Brain microvascular endothelial cell (primary cell): ENCODE data around the gene C9orf43.
"Not testable (repeated sequence)": the region's sequence is repeated elsewhere in the genome, so short reads cannot be mapped to it uniquely, and the experiment has no call there.

Source experiments
- DNase-seq: peaks from one replicate; pipeline ENCODE4 v3.0.0-alpha.2; 2020
- H3K27ac ChIP-seq: fragments of 250-450 bp; sonication (Bioruptor Pico); 2 replicates; pipeline ENCODE4 v1.5.1; 2020; ENCODE audit warnings: mild to moderate bottlenecking, moderate library complexity
- H3K27me3 ChIP-seq: fragments of 250-450 bp; sonication (Bioruptor Pico); replicated peaks from 2 replicates; pipeline ENCODE4 v1.5.1; 2020; ENCODE audit warnings: mild to moderate bottlenecking
- H3K36me3 ChIP-seq: fragments of 250-450 bp; sonication (Bioruptor Pico); replicated peaks from 2 replicates; pipeline ENCODE4 v1.5.1; 2020; ENCODE audit warnings: mild to moderate bottlenecking
- H3K4me3 ChIP-seq: 2 replicates; pipeline ENCODE4 v1.5.1; 2011; ENCODE audit warnings: low read depth, mild to moderate bottlenecking, control low read depth, low read length, moderate library complexity
- in situ Hi-C: cut with HindIII; loops from 2 replicates; pipeline ENCODE4 v1.10.0; 2017; ENCODE audit warnings: low sequenced_read_pairs, low pct_ligation_motif_present
- TF ChIP-seq, protein P1 (sequence below): IDR thresholded peaks from 2 replicates; pipeline ENCODE4 v1.5.1; 2011; ENCODE audit warnings: low read depth, mild to moderate bottlenecking, moderate library complexity, low read length, control low read depth, inconsistent platforms; ENCODE audit errors: missing control alignments

C9orf43 gene

GRCh38 chr9:113426701-113427100 is 16.2 kb downstream of the C9orf43 start:
- Histone ChIP-seq H3K36me3 (no peaks in the 10 kb centered on the region), H3K4me3 (no peak overlapping the region), H3K27me3 (no peaks in the 10 kb centered on the region), H3K27ac (no peak overlapping the region)
- in situ Hi-C loops, result no loop called here
- DNase-seq, result no peak
- TF ChIP-seq, protein P1, sequence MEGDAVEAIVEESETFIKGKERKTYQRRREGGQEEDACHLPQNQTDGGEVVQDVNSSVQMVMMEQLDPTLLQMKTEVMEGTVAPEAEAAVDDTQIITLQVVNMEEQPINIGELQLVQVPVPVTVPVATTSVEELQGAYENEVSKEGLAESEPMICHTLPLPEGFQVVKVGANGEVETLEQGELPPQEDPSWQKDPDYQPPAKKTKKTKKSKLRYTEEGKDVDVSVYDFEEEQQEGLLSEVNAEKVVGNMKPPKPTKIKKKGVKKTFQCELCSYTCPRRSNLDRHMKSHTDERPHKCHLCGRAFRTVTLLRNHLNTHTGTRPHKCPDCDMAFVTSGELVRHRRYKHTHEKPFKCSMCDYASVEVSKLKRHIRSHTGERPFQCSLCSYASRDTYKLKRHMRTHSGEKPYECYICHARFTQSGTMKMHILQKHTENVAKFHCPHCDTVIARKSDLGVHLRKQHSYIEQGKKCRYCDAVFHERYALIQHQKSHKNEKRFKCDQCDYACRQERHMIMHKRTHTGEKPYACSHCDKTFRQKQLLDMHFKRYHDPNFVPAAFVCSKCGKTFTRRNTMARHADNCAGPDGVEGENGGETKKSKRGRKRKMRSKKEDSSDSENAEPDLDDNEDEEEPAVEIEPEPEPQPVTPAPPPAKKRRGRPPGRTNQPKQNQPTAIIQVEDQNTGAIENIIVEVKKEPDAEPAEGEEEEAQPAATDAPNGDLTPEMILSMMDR, result no peak

- H3K4me3 ChIP-seq, result no peak overlapping the region
- DNase-seq, result no peak
- in situ Hi-C loops, result no loop called here
- H3K27me3 ChIP-seq, result no peaks in the 10 kb centered on the region
- no peaks in the 10 kb centered on the region for H3K36me3 ChIP-seq
- no peak overlapping the region for H3K27ac ChIP-seq
- TF ChIP-seq, protein P1, result no peak
These were observed 17.1 kb downstream of the C9orf43 start for GRCh38 chr9:113427629-113428028.

DNA sequence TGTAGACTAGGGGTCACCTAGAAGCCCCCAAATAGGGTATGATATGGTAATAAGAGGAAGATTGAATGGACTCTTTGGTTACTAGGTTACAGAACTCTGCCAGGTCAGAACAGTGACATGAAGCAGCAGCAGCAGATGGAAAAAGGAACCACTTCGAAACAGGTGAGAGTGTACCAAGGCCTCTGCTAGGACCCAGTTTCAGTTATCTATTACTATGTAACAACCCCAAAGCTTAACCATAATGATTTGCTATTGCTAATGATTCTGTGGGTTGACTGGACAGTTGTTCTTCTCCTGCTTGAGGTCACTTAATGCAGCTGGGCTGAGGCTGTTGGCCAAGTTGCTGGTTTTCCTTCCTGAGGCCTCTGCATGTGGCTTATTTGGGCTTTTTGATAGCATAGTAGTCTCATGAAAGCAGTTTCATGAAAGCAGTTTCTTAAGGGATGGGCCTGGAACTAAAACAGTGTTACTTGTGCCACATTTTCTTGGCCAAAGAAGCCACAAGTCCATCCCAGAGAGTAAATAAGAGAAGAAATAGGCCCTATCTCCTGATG is 17.6 kb downstream of the C9orf43 start:
- H3K4me3 ChIP-seq, result no peak overlapping the region
- H3K27me3 ChIP-seq, result no peaks in the 10 kb centered on the region
- no peak for DNase-seq
- no peak overlapping the region for H3K27ac ChIP-seq
- TF ChIP-seq, protein P1, result no peak
- in situ Hi-C loops, result no loop called here
- no peaks in the 10 kb centered on the region for H3K36me3 ChIP-seq

- no peaks in the 10 kb centered on the region for H3K27me3 ChIP-seq
- TF ChIP-seq, protein P1, result no peak
- in situ Hi-C loops, result no loop called here
- no peaks in the 10 kb centered on the region for H3K36me3 ChIP-seq
- no peak overlapping the region for H3K27ac ChIP-seq
- no peak for DNase-seq
- no peak overlapping the region for H3K4me3 ChIP-seq
These were observed 20.6 kb downstream of the C9orf43 start for GRCh38 chr9:113431191-113431590.

GRCh38 chr9:113436728-113437515 is 26.4 kb downstream of the C9orf43 start:
- DNase-seq, result peak; percentile 12
- in situ Hi-C loops, result no loop called here
- no peaks in the 10 kb centered on the region for H3K36me3 ChIP-seq
- no peak overlapping the region for H3K4me3 ChIP-seq
- H3K27me3 ChIP-seq, result no peaks in the 10 kb centered on the region
- TF ChIP-seq, protein P1, result no peak
- no peak overlapping the region for H3K27ac ChIP-seq

- not testable (repeated sequence) for H3K4me3 ChIP-seq
These were observed 27.2 kb downstream of the C9orf43 start for GRCh38 chr9:113437716-113438115.

More at GRCh38 chr9:113437716-113438115, 27.2 kb downstream of the C9orf43 start:
- H3K36me3 ChIP-seq, H3K27me3 ChIP-seq, H3K27ac ChIP-seq, in situ Hi-C loops, DNase-seq: not testable (repeated sequence)
